Mucosa of rectum (tissue), 2 donors: Measurements from ENCODE around the gene ABCA9.
"Not testable (repeated sequence)": the region's sequence is repeated elsewhere in the genome, so short reads cannot be mapped to it uniquely, and the experiment has no call there.

Experiments
- H3K27ac ChIP-seq, 2 donors: one replicate each; pipeline ENCODE4 v1.7.0; 2013; ENCODE audit warnings: inconsistent platforms in 2 of 2, low read depth in 2 of 2, low read length in 2 of 2
- H3K27me3 ChIP-seq, 2 donors: one replicate each; pipeline ENCODE4 v1.7.0; 2013; ENCODE audit warnings: low read length in 2 of 2; ENCODE audit not compliant: control insufficient read depth in 2 of 2, insufficient read depth in 2 of 2
- H3K36me3 ChIP-seq, 2 donors: one replicate each; pipeline ENCODE4 v1.7.0; 2013; ENCODE audit warnings: low read length in 2 of 2; ENCODE audit not compliant: control insufficient read depth in 2 of 2, insufficient read depth in 2 of 2
- H3K4me1 ChIP-seq, 2 donors: one replicate each; pipeline ENCODE4 v1.7.0; 2013; ENCODE audit warnings: low read length in 2 of 2, mild to moderate bottlenecking in 1 of 2; ENCODE audit not compliant: control insufficient read depth in 2 of 2, insufficient read depth in 2 of 2
- H3K4me3 ChIP-seq, 2 donors: one replicate each; pipeline ENCODE4 v1.7.0; 2013; ENCODE audit warnings: low read length in 2 of 2
- H3K9ac ChIP-seq, 2 donors: one replicate each; pipeline ENCODE4 v1.7.0; 2013; ENCODE audit warnings: low read length in 2 of 2, low read depth in 1 of 2, mild to moderate bottlenecking in 1 of 2
- H3K9me3 ChIP-seq, 2 donors: one replicate each; pipeline ENCODE4 v1.7.0; 2013; ENCODE audit warnings: low read length in 2 of 2; ENCODE audit not compliant: control insufficient read depth in 2 of 2
- donor health status: healthy.
- donor health status: Normal muscosa, but diverticular disease.

Gene ABCA9

GRCh38 chr17:68954146-68954896 is 106.4 kb downstream of the ABCA9 start:
- no peaks in the 10 kb centered on the region for H3K27me3 ChIP-seq
- no peaks in the 10 kb centered on the region for H3K36me3 ChIP-seq
- no peaks in the 10 kb centered on the region for H3K9me3 ChIP-seq
- no peak overlapping the region for H3K27ac ChIP-seq
- no peak overlapping the region for H3K9ac ChIP-seq
- H3K4me3 ChIP-seq: peak overlapping the region; percentile 1 to 4
- H3K4me1 ChIP-seq: no peaks in the 10 kb centered on the region

- Histone ChIP-seq H3K4me1 (no peaks in the 10 kb centered on the region), H3K9me3 (no peaks in the 10 kb centered on the region), H3K4me3 (peak overlapping the region; percentile 19 to 59), H3K27me3 (no peaks in the 10 kb centered on the region), H3K9ac (no peak overlapping the region), H3K36me3 (no peaks in the 10 kb centered on the region), H3K27ac (peak overlapping the region in 1 of 2 donors; percentile 19)
Measured at GRCh38 chr17:68953340-68953997, 107.3 kb downstream of the ABCA9 start.

- no peaks in the 10 kb centered on the region for H3K27me3 ChIP-seq
- H3K36me3 ChIP-seq: no peaks in the 10 kb centered on the region
- H3K27ac ChIP-seq: no peak overlapping the region
- no peaks in the 10 kb centered on the region for H3K9me3 ChIP-seq
- no peaks in the 10 kb centered on the region for H3K4me1 ChIP-seq
- H3K9ac ChIP-seq: no peak overlapping the region
- H3K4me3 ChIP-seq: no peak overlapping the region
Measured at GRCh38 chr17:68950725-68951124, 110.0 kb downstream of the ABCA9 start.

GRCh38 chr17:68947868-68948267 is 112.9 kb downstream of the ABCA9 start:
- not testable (repeated sequence) for H3K36me3 ChIP-seq, H3K9ac ChIP-seq, H3K27ac ChIP-seq, H3K4me3 ChIP-seq, H3K4me1 ChIP-seq, H3K27me3 ChIP-seq, H3K9me3 ChIP-seq

- no peak overlapping the region for H3K27ac ChIP-seq
- no peak overlapping the region for H3K4me3 ChIP-seq
- no peaks in the 10 kb centered on the region for H3K27me3 ChIP-seq
- no peak overlapping the region for H3K9ac ChIP-seq
- H3K36me3 ChIP-seq: no peaks in the 10 kb centered on the region
- no peaks in the 10 kb centered on the region for H3K4me1 ChIP-seq
- no peaks in the 10 kb centered on the region for H3K9me3 ChIP-seq
Measured at GRCh38 chr17:68944435-68945035, 116.2 kb downstream of the ABCA9 start.

- H3K27me3 ChIP-seq, H3K4me3 ChIP-seq, H3K9me3 ChIP-seq, H3K9ac ChIP-seq, H3K4me1 ChIP-seq, H3K36me3 ChIP-seq, H3K27ac ChIP-seq: not testable (repeated sequence)
Measured at GRCh38 chr17:68943812-68944182, 116.9 kb downstream of the ABCA9 start.

GRCh38 chr17:68943123-68943811 is 117.5 kb downstream of the ABCA9 start:
- Histone ChIP-seq H3K27ac (no peak overlapping the region), H3K4me1 (no peaks in the 10 kb centered on the region), H3K9ac (no peak overlapping the region), H3K4me3 (no peak overlapping the region), H3K36me3 (no peaks in the 10 kb centered on the region), H3K27me3 (no peaks in the 10 kb centered on the region), H3K9me3 (no peaks in the 10 kb centered on the region)

GRCh38 chr17:68942389-68942788 is 118.3 kb downstream of the ABCA9 start:
- no peaks in the 10 kb centered on the region for H3K36me3 ChIP-seq
- H3K27ac ChIP-seq: no peak overlapping the region
- H3K9me3 ChIP-seq: no peaks in the 10 kb centered on the region
- H3K4me3 ChIP-seq: no peak overlapping the region
- H3K27me3 ChIP-seq: no peaks in the 10 kb centered on the region
- H3K4me1 ChIP-seq: no peaks in the 10 kb centered on the region
- H3K9ac ChIP-seq: no peak overlapping the region

GRCh38 chr17:68941761-68942160 is 119.0 kb downstream of the ABCA9 start:
- Histone ChIP-seq H3K27ac (no peak overlapping the region), H3K36me3 (no peaks in the 10 kb centered on the region), H3K4me1 (no peaks in the 10 kb centered on the region), H3K27me3 (no peaks in the 10 kb centered on the region), H3K4me3 (no peak overlapping the region), H3K9me3 (no peaks in the 10 kb centered on the region), H3K9ac (no peak overlapping the region)

GRCh38 chr17:68939195-68939594 is 121.5 kb downstream of the ABCA9 start:
- no peaks in the 10 kb centered on the region for H3K4me1 ChIP-seq
- H3K4me3 ChIP-seq: no peak overlapping the region

More at GRCh38 chr17:68939195-68939594, 121.5 kb downstream of the ABCA9 start:
- H3K9me3 ChIP-seq: no peaks in the 10 kb centered on the region
- no peaks in the 10 kb centered on the region for H3K27me3 ChIP-seq
- no peak overlapping the region for H3K9ac ChIP-seq
- H3K36me3 ChIP-seq: no peaks in the 10 kb centered on the region
- no peak overlapping the region for H3K27ac ChIP-seq
